GM12801 (cell line): Measurements from ENCODE around the gene ZNF41.

Experiments used
- CTCF ChIP-seq: IDR thresholded peaks from one replicate; pipeline ENCODE4 v1.5.1; 2011; ENCODE audit warnings: control low read depth; ENCODE audit not compliant: insufficient read length; ENCODE audit errors: extremely low read depth

The ZNF41 gene

GRCh38 chrX:47482512-47483305 lies at the start of gene ZNF41:
Gene ZNF41, minus strand, starts transcription at chrX:47483222. Its CDS starts 15,741 bp downstream, at chrX:47467481.
- TF ChIP-seq CTCF: no peak

- TF ChIP-seq CTCF: no peak
Measured at GRCh38 chrX:47530049-47530448, 47.0 kb upstream of the ZNF41 start.

GRCh38 chrX:47529548-47529947 lies 46.5 kb upstream of the ZNF41 start:
- TF ChIP-seq CTCF: no peak

DNA sequence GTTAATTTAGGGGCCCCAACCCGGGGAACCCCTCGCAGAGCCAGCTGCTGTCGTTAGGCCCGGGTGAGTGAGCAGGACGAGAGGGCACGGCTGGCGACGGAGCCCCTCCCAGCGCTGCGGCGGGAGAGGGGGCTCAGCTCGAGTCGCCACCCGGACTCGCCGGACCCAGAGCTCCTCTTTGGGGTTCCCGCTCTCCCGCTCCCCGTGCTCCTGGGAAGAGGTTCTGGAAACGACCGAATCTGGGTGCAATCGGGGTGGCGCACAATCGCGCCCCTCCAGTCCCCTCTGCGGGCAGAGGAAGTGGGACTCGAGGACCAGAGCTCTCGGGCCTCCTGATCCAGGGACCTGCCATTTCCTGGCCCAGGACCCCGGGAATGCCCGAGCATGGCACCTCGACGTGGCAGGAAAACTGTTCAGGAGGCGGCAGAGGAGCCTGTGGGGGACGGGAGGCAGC lies 40.7 kb upstream of the ZNF41 start:
- no peak for TF ChIP-seq CTCF

GRCh38 chrX:47523297-47523696 lies 40.3 kb upstream of the ZNF41 start:
- no peak for TF ChIP-seq CTCF

- no peak for TF ChIP-seq CTCF
Measured at GRCh38 chrX:47518144-47518543, 35.1 kb upstream of the ZNF41 start.

GRCh38 chrX:47515941-47516665 lies 33.1 kb upstream of the ZNF41 start:
- TF ChIP-seq CTCF: no peak
